HAP-1 (cell line): ENCODE results near the gene GALNTL6.
"Not testable (repeated sequence)": the region's sequence is repeated elsewhere in the genome, so short reads cannot be mapped to it uniquely, and the experiment has no call there.

Experiments used
- DNase-seq, 2 experiments: peaks; one replicate each; pipeline ENCODE4 v3.0.0-alpha.2; 2016 to 2020; ENCODE audit warnings: low spot score in 2 of 2
- H3K27me3 ChIP-seq: fragments of 250-450 bp; sonication (Bioruptor Pico); 2 replicates; pipeline ENCODE4 v1.5.1; 2020; ENCODE audit warnings: low read depth, mild to moderate bottlenecking, moderate library complexity
- H3K36me3 ChIP-seq: fragments of 250-450 bp; sonication (Bioruptor Pico); replicated peaks from 2 replicates; pipeline ENCODE4 v1.5.1; 2020; ENCODE audit warnings: mild to moderate bottlenecking
- H3K4me1 ChIP-seq: fragments of 250-450 bp; sonication (Bioruptor Pico); 2 replicates; pipeline ENCODE4 v1.5.1; 2020; ENCODE audit warnings: mild to moderate bottlenecking
- H3K4me3 ChIP-seq: fragments of 250-450 bp; sonication (Bioruptor Pico); 2 replicates; pipeline ENCODE4 v1.5.1; 2020; ENCODE audit warnings: mild to moderate bottlenecking, moderate library complexity
- H3K9me3 ChIP-seq: fragments of 250-450 bp; sonication (Bioruptor Pico); 2 replicates; pipeline ENCODE4 v1.5.1; 2020; ENCODE audit warnings: mild to moderate bottlenecking, moderate library complexity
- in situ Hi-C: fragments of 300-500 bp; cut with MboI; formaldehyde crosslinking; loops from 3 replicates; pipeline ENCODE4 v1.14.3; 2020; ENCODE audit warnings: low sequenced_read_pairs, inconsistent platforms, mixed read lengths

The GALNTL6 gene

GRCh38 chr4:172787111-172787510 lies 973.9 kb downstream of the GALNTL6 start:
- Histone ChIP-seq H3K36me3 (no peaks in the 10 kb centered on the region), H3K4me3 (no peak overlapping the region), H3K27me3 (no peaks in the 10 kb centered on the region), H3K9me3 (no peaks in the 10 kb centered on the region), H3K4me1 (no peaks in the 10 kb centered on the region)
- DNase-seq, result no peak
- in situ Hi-C loops, result no loop called here

GRCh38 chr4:172791841-172792240 lies 978.6 kb downstream of the GALNTL6 start:
- DNase-seq, result no peak
- H3K4me1 ChIP-seq, result no peaks in the 10 kb centered on the region
- H3K27me3 ChIP-seq, result no peaks in the 10 kb centered on the region
- no peaks in the 10 kb centered on the region for H3K36me3 ChIP-seq
- H3K4me3 ChIP-seq, result no peak overlapping the region
- in situ Hi-C loops, result no loop called here
- no peaks in the 10 kb centered on the region for H3K9me3 ChIP-seq

- Histone ChIP-seq H3K4me3 (no peak overlapping the region), H3K36me3 (no peaks in the 10 kb centered on the region), H3K27me3 (no peaks in the 10 kb centered on the region), H3K4me1 (no peaks in the 10 kb centered on the region), H3K9me3 (no peaks in the 10 kb centered on the region)
- in situ Hi-C loops, result no loop called here
- no peak for DNase-seq
These were observed 980.5 kb downstream of the GALNTL6 start for GRCh38 chr4:172793565-172794306.

DNA sequence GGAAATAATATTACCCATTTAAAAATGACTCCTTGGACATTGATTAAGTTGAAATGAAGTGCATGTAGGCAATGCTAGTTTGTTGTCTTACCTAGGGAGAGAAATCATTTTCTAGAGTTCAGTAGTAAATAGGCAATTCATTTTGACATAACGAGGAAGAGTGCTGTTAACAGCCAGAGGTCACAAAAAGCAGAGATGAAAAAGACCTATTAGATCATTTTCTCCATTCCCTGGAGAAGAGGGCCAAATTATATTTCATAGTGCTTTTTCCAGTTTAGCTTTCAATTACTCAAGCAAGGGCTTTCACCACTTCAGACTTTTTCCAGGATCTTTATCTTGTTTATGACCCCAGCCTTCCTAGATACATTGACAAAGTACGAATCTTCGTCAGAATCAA lies 981.1 kb downstream of the GALNTL6 start:
- H3K27me3 ChIP-seq, result no peaks in the 10 kb centered on the region
- in situ Hi-C loops, result no loop called here
- no peak for DNase-seq
- H3K36me3 ChIP-seq, result no peaks in the 10 kb centered on the region
- H3K4me3 ChIP-seq, result no peak overlapping the region
- H3K9me3 ChIP-seq, result no peaks in the 10 kb centered on the region
- H3K4me1 ChIP-seq, result no peaks in the 10 kb centered on the region

GRCh38 chr4:172797281-172797680 lies 984.1 kb downstream of the GALNTL6 start:
- DNase-seq, H3K27me3 ChIP-seq, H3K36me3 ChIP-seq, H3K4me3 ChIP-seq, H3K4me1 ChIP-seq, in situ Hi-C loops, H3K9me3 ChIP-seq: not testable (repeated sequence)

GRCh38 chr4:172802032-172802431 lies 988.8 kb downstream of the GALNTL6 start:
- Histone ChIP-seq H3K27me3 (no peaks in the 10 kb centered on the region), H3K4me1 (no peaks in the 10 kb centered on the region), H3K36me3 (no peaks in the 10 kb centered on the region), H3K9me3 (no peaks in the 10 kb centered on the region), H3K4me3 (no peak overlapping the region)
- no peak for DNase-seq
- in situ Hi-C loops, result no loop called here

DNA sequence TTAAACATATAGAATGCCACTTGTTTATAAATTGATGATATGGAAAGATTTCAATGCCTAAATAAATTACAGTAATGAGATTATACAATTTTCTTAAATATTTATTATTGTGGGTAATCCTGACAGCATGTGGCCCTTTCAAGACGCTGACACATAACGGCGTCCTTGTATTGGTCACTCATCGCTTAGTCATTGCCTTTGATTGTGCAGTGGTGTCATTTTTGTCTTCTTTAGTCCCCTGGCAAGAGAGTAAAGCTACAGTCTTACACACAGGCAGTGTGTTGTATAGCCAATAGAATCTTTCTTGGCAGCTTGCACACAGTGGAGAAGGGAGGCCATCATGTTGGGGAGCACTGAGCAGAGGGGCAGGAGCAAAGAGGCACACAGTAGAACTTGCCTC lies 993.6 kb downstream of the GALNTL6 start:
- H3K9me3 ChIP-seq, result no peaks in the 10 kb centered on the region
- DNase-seq, result no peak
- H3K4me3 ChIP-seq, result no peak overlapping the region
- no peaks in the 10 kb centered on the region for H3K4me1 ChIP-seq
- no peaks in the 10 kb centered on the region for H3K27me3 ChIP-seq
- in situ Hi-C loops, result no loop called here
- H3K36me3 ChIP-seq, result no peaks in the 10 kb centered on the region

- in situ Hi-C loops, result no loop called here
- Histone ChIP-seq H3K27me3 (no peaks in the 10 kb centered on the region), H3K36me3 (no peaks in the 10 kb centered on the region), H3K4me3 (no peak overlapping the region), H3K4me1 (no peaks in the 10 kb centered on the region), H3K9me3 (no peaks in the 10 kb centered on the region)
- DNase-seq, result no peak
These were observed 995.0 kb downstream of the GALNTL6 start for GRCh38 chr4:172808196-172808595.

DNA sequence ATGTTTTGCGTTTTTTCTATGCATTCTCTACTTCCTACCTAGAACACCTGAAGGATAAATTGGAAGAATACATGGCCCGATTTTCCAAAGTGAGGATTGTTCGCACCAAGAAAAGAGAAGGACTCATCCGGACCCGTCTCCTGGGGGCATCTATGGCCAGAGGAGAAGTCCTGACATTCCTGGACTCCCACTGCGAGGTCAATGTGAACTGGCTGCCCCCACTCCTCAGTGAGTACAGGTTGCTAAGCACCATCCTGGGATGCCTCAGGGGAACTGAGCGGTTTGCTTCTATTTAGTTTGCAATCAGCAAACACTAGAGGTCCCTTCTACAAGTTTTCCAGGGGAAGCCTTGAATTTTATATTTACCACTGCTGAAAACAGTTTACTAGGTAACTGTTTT lies 996.1 kb downstream of the GALNTL6 start:
- Histone ChIP-seq H3K36me3 (no peaks in the 10 kb centered on the region), H3K4me3 (no peak overlapping the region), H3K27me3 (no peaks in the 10 kb centered on the region), H3K4me1 (no peaks in the 10 kb centered on the region), H3K9me3 (no peaks in the 10 kb centered on the region)
- in situ Hi-C loops, result no loop called here
- no peak for DNase-seq

DNA sequence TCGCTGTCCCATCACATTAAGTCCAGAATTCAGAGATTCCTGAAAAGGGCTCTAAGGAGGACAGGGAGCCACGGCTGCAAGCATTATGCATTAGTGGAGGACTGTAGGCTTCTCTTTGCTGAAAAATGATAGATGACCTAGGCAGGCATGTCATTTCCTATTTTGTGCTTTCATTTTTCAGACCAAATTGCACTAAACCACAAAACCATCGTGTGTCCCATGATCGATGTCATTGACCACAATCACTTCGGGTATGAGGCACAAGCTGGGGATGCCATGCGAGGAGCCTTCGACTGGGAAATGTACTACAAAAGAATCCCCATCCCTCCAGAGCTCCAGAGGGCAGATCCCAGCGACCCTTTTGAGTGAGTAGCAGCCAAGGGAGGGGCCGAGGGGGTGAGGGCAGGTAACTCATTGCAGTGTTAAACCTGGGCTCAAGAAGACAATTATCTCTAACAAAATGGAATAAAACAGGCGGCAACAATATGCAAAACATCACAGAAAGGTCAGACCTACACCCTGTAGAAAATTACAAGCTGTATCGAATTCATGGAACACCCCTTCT lies 1000.2 kb downstream of the GALNTL6 start:
- in situ Hi-C loops, result no loop called here
- no peak for DNase-seq

GRCh38 chr4:172815499-172816164 lies 1002.4 kb downstream of the GALNTL6 start:
- no peak for DNase-seq
- Histone ChIP-seq H3K4me1 (no peaks in the 10 kb centered on the region), H3K36me3 (no peaks in the 10 kb centered on the region), H3K9me3 (no peaks in the 10 kb centered on the region), H3K4me3 (no peak overlapping the region), H3K27me3 (no peaks in the 10 kb centered on the region)
- in situ Hi-C loops, result no loop called here

More for the DNA sequence above, 1000.2 kb downstream of the GALNTL6 start:
- Histone ChIP-seq H3K9me3 (no peaks in the 10 kb centered on the region), H3K27me3 (no peaks in the 10 kb centered on the region), H3K4me3 (no peak overlapping the region), H3K36me3 (no peaks in the 10 kb centered on the region), H3K4me1 (no peaks in the 10 kb centered on the region)

- no peaks in the 10 kb centered on the region for H3K36me3 ChIP-seq
- in situ Hi-C loops, result no loop called here
- no peaks in the 10 kb centered on the region for H3K9me3 ChIP-seq
- DNase-seq, result no peak
- H3K4me1 ChIP-seq, result no peaks in the 10 kb centered on the region
- no peaks in the 10 kb centered on the region for H3K27me3 ChIP-seq
- no peak overlapping the region for H3K4me3 ChIP-seq
These were observed 1005.7 kb downstream of the GALNTL6 start for GRCh38 chr4:172818901-172819300.

DNA sequence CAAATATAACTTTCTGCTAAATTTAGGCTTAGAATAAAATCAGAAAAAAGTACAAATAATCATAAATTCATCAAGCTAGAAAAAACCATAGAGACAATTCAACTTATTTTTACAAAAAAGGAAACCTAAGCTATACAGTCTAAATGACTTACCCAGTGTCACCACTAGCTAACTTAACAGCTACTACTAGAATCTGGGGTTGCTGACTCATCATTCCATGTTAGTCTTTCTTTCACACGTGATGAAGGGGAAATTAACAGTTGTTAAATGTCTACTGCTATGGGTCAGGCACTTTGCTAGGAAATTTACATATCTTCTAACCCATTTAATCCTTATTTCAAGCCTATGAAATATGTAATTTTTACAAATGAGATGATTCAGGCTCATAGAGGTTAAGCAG lies 1006.1 kb downstream of the GALNTL6 start:
- H3K36me3 ChIP-seq, result no peaks in the 10 kb centered on the region
- DNase-seq, result no peak
- H3K27me3 ChIP-seq, result no peaks in the 10 kb centered on the region
- no peaks in the 10 kb centered on the region for H3K9me3 ChIP-seq
- H3K4me3 ChIP-seq, result no peak overlapping the region
- in situ Hi-C loops, result no loop called here
- no peaks in the 10 kb centered on the region for H3K4me1 ChIP-seq

- H3K27me3 ChIP-seq, result no peaks in the 10 kb centered on the region
- H3K9me3 ChIP-seq, result no peaks in the 10 kb centered on the region
- in situ Hi-C loops, result no loop called here
- no peak for DNase-seq
- no peak overlapping the region for H3K4me3 ChIP-seq
- peaks cover 14% of the 10 kb centered on the region for H3K4me1 ChIP-seq
- no peaks in the 10 kb centered on the region for H3K36me3 ChIP-seq
These were observed 1009.1 kb downstream of the GALNTL6 start for GRCh38 chr4:172822331-172822730.
